ENCODE measurements around the gene ZKSCAN5. TPM values are rescaled to one million over a fixed set of nuclear protein-coding genes. Genes with fewer than 3 reads are reported as not detected.

The ZKSCAN5 gene
- polyA plus RNA-seq, 1 donor (not counting 4 experiments of a cell fraction or from before 2014, with no cell fraction given), result 8.4 TPM

- Histone ChIP-seq H4K20me1 (ENCODE audit: control insufficient read depth, extremely low read depth, insufficient read depth, low read length) (no peaks in the 10 kb centered on the region), H3K4me3 (ENCODE audit: control insufficient read depth in 2 of 3, extremely low read depth in 1 of 3, insufficient read depth in 2 of 3, low read depth in 1 of 3, low read length in 3 of 3) (no peak overlapping the region), H3K9me3 (ENCODE audit: control insufficient read depth, low read depth, low read length) (peaks cover 8% of the 10 kb centered on the region), H3K27ac (ENCODE audit: control insufficient read depth, insufficient read depth, low read length) (no peak overlapping the region), H3K9ac (ENCODE audit: control insufficient read depth, extremely low read depth, insufficient read depth, low read length) (no peak overlapping the region), H3K4me2 (ENCODE audit: control insufficient read depth, extremely low read depth, insufficient read depth, low read depth, low read length) (no peak overlapping the region), H3K9me1 (ENCODE audit: control insufficient read depth, extremely low read depth, insufficient read depth, low read length) (no peaks in the 10 kb centered on the region), H3K79me2 (ENCODE audit: control insufficient read depth, insufficient read depth, low read length) (peaks cover 6% of the 10 kb centered on the region), H3K4me1 (ENCODE audit: control insufficient read depth, extremely low read depth, insufficient read depth, low read length) (peaks cover 11% of the 10 kb centered on the region), H3K36me3 (ENCODE audit: control insufficient read depth in 2 of 2, extremely low read depth in 1 of 2, insufficient read depth in 2 of 2, low read length in 2 of 2) (peaks cover 12 to 22% of the 10 kb centered on the region in 2 experiments), H2AFZ (ENCODE audit: control insufficient read depth, low read length) (no peak overlapping the region), H3K27me3 (ENCODE audit: control insufficient read depth, extremely low read depth, insufficient read depth, low read length) (no peaks in the 10 kb centered on the region)
- TF ChIP-seq EZH2 (IDR thresholded peaks at IDR 0.05; ENCODE audit: low read length), result no peak
- TF ChIP-seq, protein P1, sequence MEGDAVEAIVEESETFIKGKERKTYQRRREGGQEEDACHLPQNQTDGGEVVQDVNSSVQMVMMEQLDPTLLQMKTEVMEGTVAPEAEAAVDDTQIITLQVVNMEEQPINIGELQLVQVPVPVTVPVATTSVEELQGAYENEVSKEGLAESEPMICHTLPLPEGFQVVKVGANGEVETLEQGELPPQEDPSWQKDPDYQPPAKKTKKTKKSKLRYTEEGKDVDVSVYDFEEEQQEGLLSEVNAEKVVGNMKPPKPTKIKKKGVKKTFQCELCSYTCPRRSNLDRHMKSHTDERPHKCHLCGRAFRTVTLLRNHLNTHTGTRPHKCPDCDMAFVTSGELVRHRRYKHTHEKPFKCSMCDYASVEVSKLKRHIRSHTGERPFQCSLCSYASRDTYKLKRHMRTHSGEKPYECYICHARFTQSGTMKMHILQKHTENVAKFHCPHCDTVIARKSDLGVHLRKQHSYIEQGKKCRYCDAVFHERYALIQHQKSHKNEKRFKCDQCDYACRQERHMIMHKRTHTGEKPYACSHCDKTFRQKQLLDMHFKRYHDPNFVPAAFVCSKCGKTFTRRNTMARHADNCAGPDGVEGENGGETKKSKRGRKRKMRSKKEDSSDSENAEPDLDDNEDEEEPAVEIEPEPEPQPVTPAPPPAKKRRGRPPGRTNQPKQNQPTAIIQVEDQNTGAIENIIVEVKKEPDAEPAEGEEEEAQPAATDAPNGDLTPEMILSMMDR (optimal IDR thresholded peaks at IDR 0.05 in 1 of 3, IDR thresholded peaks at IDR 0.05 in 1 of 3, conservative IDR thresholded peaks at IDR 0.05 in 1 of 3; ENCODE audit: extremely low read depth in 1 of 3, insufficient read depth in 2 of 3, low read length in 3 of 3), result no peak
- no peak for FAIRE-seq
- no peak for DNase-seq (ENCODE audit: low read depth, low spot score)
- dilution Hi-C loops (cut with MboI; ENCODE audit: extremely low pct_ligation_motif_present, low sequenced_read_pairs), result no loop called here
These were observed 15.2 kb upstream of the ZKSCAN5 start for GRCh38 chr7:99489235-99489634.

GRCh38 chr7:99490878-99491277 is 13.6 kb upstream of the ZKSCAN5 start:
- H3K4me1 ChIP-seq (ENCODE audit: control insufficient read depth, extremely low read depth, insufficient read depth, low read length), result no peaks in the 10 kb centered on the region
- DNase-seq (ENCODE audit: low read depth, low spot score), result no peak
- no peak for FAIRE-seq
- no peaks in the 10 kb centered on the region for H3K9me1 ChIP-seq (ENCODE audit: control insufficient read depth, extremely low read depth, insufficient read depth, low read length)
- no peak overlapping the region for H3K4me3 ChIP-seq (ENCODE audit: control insufficient read depth in 2 of 3, extremely low read depth in 1 of 3, insufficient read depth in 2 of 3, low read depth in 1 of 3, low read length in 3 of 3)
- H3K27ac ChIP-seq (ENCODE audit: control insufficient read depth, insufficient read depth, low read length), result no peak overlapping the region
- H3K36me3 ChIP-seq (ENCODE audit: control insufficient read depth in 2 of 2, extremely low read depth in 1 of 2, insufficient read depth in 2 of 2, low read length in 2 of 2), result peaks cover 14 to 23% of the 10 kb centered on the region in 2 experiments
- dilution Hi-C loops (cut with MboI; ENCODE audit: extremely low pct_ligation_motif_present, low sequenced_read_pairs), result no loop called here
- H3K9ac ChIP-seq (ENCODE audit: control insufficient read depth, extremely low read depth, insufficient read depth, low read length), result no peak overlapping the region
- peaks cover 9% of the 10 kb centered on the region for H3K9me3 ChIP-seq (ENCODE audit: control insufficient read depth, low read depth, low read length)
- H2AFZ ChIP-seq (ENCODE audit: control insufficient read depth, low read length), result no peak overlapping the region
- H3K27me3 ChIP-seq (ENCODE audit: control insufficient read depth, extremely low read depth, insufficient read depth, low read length), result no peaks in the 10 kb centered on the region
- H3K4me2 ChIP-seq (ENCODE audit: control insufficient read depth, extremely low read depth, insufficient read depth, low read depth, low read length), result no peak overlapping the region
- H4K20me1 ChIP-seq (ENCODE audit: control insufficient read depth, extremely low read depth, insufficient read depth, low read length), result no peaks in the 10 kb centered on the region
- TF ChIP-seq EZH2 (IDR thresholded peaks at IDR 0.05; ENCODE audit: low read length), result no peak
- TF ChIP-seq, protein P1 (optimal IDR thresholded peaks at IDR 0.05 in 1 of 3, IDR thresholded peaks at IDR 0.05 in 1 of 3, conservative IDR thresholded peaks at IDR 0.05 in 1 of 3; ENCODE audit: extremely low read depth in 1 of 3, insufficient read depth in 2 of 3, low read length in 3 of 3), result no peak
- H3K79me2 ChIP-seq (ENCODE audit: control insufficient read depth, insufficient read depth, low read length), result peaks cover 13% of the 10 kb centered on the region
